Right cardiac atrium (tissue), 5 donors: Measurements from ENCODE around the gene CBLN1. TPM values are rescaled to one million over a fixed set of nuclear protein-coding genes. Genes with fewer than 3 reads are reported as not detected.

ENCODE experiments used
- ATAC-seq, 2 donors: fragments of 200-7000 bp; cut with Tn5 transposase; one replicate each; pipeline versions ENCODE4 v1.8.0 to v1.9.1; 2020; ENCODE audit warnings: moderate library complexity in 2 of 2, mild to moderate bottlenecking in 1 of 2
- DNase-seq, 3 donors: peaks; one replicate each; pipeline ENCODE4 v3.0.0-alpha.2; 2020
- H3K27ac ChIP-seq: one replicate; pipeline ENCODE4 v1.5.1; 2013; ENCODE audit warnings: mild to moderate bottlenecking, low read length, control low read depth, moderate library complexity
- H3K27me3 ChIP-seq: one replicate; pipeline ENCODE4 v1.6.1; 2013; ENCODE audit not compliant: control insufficient read depth, insufficient read depth
- H3K4me1 ChIP-seq: one replicate; pipeline ENCODE4 v1.6.1; 2013; ENCODE audit warnings: low read length; ENCODE audit not compliant: control insufficient read depth, insufficient read depth
- H3K4me3 ChIP-seq: one replicate; pipeline ENCODE4 v1.5.1; 2013; ENCODE audit warnings: low read length, control low read depth
- H3K9me3 ChIP-seq: one replicate; pipeline ENCODE4 v1.6.1; 2013; ENCODE audit warnings: low read length; ENCODE audit not compliant: control insufficient read depth
- WGBS: extraction: QIAGEN DNeasy Blood & Tissue Kit; methylation state at CpG from one replicate; pipeline ENCODE4 v1.1.7; 2013; 5-methylcytosine and 5-hydroxymethylcytosine counted together
- intact Hi-C, 4 donors: fragments of 100-400 bp; cut with DNase I; formaldehyde crosslinking; loops; one replicate each; pipeline versions ENCODE4 v1.11.0 to v1.14.0; 2022 to 2023
- polyA plus RNA-seq: library from polyadenylated mRNA; stranded (reverse); fragments of 200-250 nt; gene quantifications from one replicate; pipeline ENCODE4 v1.2.3, GENCODE V29; 2013
- total RNA-seq, 4 donors: library from RNA; stranded (reverse); fragmentation: NEBNext Ultra II Directional; extraction: Animal tissue kit (Norgen Biotek cat#: 25700); gene quantifications; one replicate each; pipeline ENCODE4 v1.2.1, GENCODE V29; 2021
- donor health status: healthy with polysubstance abuse.
- donor health status: DM: no; HTN: yes; CAD: no.
- donor health status: DM: no; HTN: no; CAD: no.
- donor health status: DM: no; HTN: yes; CAD: no; lungs with severe emphysema.
- donor health status: DM: yes; HTN: yes; CAD: no.

CBLN1 gene
- total and polyA plus RNA-seq, 5 donors: 0.88 to 5.0 (median 1.2) TPM

GRCh38 chr16:49287572-49287971 is 5.9 kb upstream of the CBLN1 start:
- Histone ChIP-seq H3K4me3 (no peak overlapping the region), H3K27me3 (peaks cover 7% of the 10 kb centered on the region), H3K4me1 (no peaks in the 10 kb centered on the region), H3K9me3 (peaks cover 2% of the 10 kb centered on the region), H3K27ac (no peak overlapping the region)
- intact Hi-C loops: no loop called here
- WGBS: 16% methylated on average over 3 of the region's 3 CpGs
- DNase-seq (no peak), ATAC-seq (no peak)

GRCh38 chr16:49284962-49285361 is 3.3 kb upstream of the CBLN1 start:
- DNase-seq (no peak), ATAC-seq (no peak)
- WGBS: 55% methylated on average over 4 of the region's 4 CpGs
- Histone ChIP-seq H3K4me3 (no peak overlapping the region), H3K27ac (no peak overlapping the region), H3K27me3 (peaks cover 7% of the 10 kb centered on the region), H3K4me1 (peaks cover 2% of the 10 kb centered on the region), H3K9me3 (peaks cover 2% of the 10 kb centered on the region)
- intact Hi-C loops: no loop called here

- DNase-seq (no peak), ATAC-seq (no peak)
- intact Hi-C loops: no loop called here
- Histone ChIP-seq H3K27ac (no peak overlapping the region), H3K4me3 (no peak overlapping the region), H3K9me3 (no peaks in the 10 kb centered on the region), H3K27me3 (peaks cover 5% of the 10 kb centered on the region), H3K4me1 (peaks cover 2% of the 10 kb centered on the region)
- 2% methylated on average over 25 of the region's 25 CpGs for WGBS
Observed at GRCh38 chr16:49283376-49284049, 1.9 kb upstream of the CBLN1 start.

DNA sequence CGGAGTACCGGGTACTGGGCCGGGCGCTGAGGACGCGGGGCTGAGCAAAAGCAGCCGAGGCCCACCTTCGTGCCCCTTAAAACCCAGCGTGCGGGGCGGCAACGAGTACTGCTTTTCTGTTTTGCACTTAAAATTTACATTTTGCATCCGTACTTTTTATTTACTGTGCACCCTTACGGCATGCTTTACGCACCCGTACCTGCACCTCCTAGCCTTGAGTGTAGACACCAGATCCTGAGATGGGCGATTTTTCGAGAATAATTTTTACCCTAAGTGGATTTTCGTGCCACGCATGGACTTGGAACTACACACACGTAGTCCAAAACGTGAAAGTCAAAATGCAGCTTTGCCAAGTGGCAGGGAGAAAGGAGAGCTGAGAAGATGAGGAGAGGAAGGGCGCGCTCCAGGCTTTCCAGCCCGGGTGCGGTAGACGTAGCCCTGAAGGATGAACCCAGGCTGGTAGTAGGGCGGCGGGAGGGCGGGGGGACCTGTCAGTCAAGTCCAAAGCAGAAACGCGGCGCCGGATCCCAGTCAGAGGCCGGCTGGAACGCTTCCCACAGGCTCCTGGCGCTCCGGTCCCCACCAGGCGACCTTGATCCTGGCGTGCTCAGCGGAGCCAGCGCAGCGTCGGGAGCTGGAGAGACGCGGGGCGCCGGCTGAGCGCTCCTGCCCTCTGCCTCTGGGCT is 1.2 kb upstream of the CBLN1 start:
- H3K27me3 ChIP-seq: peaks cover 3% of the 10 kb centered on the region

GRCh38 chr16:49281843-49282642 is 405 bp upstream of the CBLN1 start:
- peaks cover 2% of the 10 kb centered on the region for H3K27me3 ChIP-seq
- intact Hi-C loops: no loop called here
- ATAC-seq: peak; percentile 96 to 98
- H3K27ac ChIP-seq: no peak overlapping the region
- peak; percentile 84 to 94 (median 91) for DNase-seq
- H3K4me3 ChIP-seq: peak overlapping the region; percentile 48
- no peaks in the 10 kb centered on the region for H3K9me3 ChIP-seq
- peaks cover 2% of the 10 kb centered on the region for H3K4me1 ChIP-seq
- whole genome bisulfite sequencing: 2% methylated on average over 120 of the region's 124 CpGs

More for the DNA sequence above, 1.2 kb upstream of the CBLN1 start:
- 2% methylated on average over 49 of the region's 49 CpGs for WGBS
- Histone ChIP-seq H3K9me3 (no peaks in the 10 kb centered on the region), H3K4me1 (peaks cover 2% of the 10 kb centered on the region), H3K4me3 (peak overlapping the region; percentile 48), H3K27ac (no peak overlapping the region)
- ATAC-seq (no peak), DNase-seq (peak in 2 of 3 donors; percentile 55 to 69)
- intact Hi-C loops: no loop called here

DNA sequence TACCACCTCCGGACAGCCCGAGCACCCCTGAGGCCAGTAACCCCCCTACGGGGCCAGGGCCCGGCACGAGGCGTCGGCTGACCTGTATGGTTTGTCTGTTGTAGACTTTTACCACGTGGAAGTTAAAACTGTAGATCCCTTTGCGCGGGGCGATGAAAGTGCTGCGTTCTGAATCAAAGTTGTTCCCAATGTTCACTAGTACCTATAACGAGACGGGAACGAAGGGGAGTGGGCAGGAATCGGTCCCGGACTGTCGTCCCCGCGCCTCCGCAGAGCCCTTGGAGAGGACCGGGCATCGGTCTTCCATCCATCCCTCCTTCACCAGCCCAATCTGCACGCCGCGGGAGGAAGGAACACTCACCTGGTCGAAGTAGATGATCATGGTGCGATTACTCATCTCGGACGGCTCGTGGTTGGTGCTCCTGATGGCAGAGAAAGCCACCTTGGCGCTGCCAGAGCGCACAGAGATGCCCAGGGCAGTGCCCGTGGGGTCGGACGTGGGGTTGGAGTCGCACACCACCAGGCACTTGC is 732 bp downstream of the CBLN1 start:
- intact Hi-C loops: no loop called here
- H3K27me3 ChIP-seq: peaks cover 2% of the 10 kb centered on the region
- no peak overlapping the region for H3K4me3 ChIP-seq

GRCh38 chr16:49280105-49280741 is 1.4 kb downstream of the CBLN1 start:
- intact Hi-C loops: no loop called here
- peak in 2 of 3 donors; percentile 52 to 67 for DNase-seq
- Histone ChIP-seq H3K9me3 (no peaks in the 10 kb centered on the region), H3K4me1 (peaks cover 2% of the 10 kb centered on the region), H3K27me3 (peaks cover 2% of the 10 kb centered on the region), H3K27ac (no peak overlapping the region), H3K4me3 (no peak overlapping the region)
- under 1% methylated on average over 39 of the region's 39 CpGs for WGBS
- ATAC-seq: no peak

More for the DNA sequence above, 732 bp downstream of the CBLN1 start:
- no peak overlapping the region for H3K27ac ChIP-seq
- ATAC-seq (no peak), DNase-seq (no peak)
- 2% methylated on average over 37 of the region's 37 CpGs for WGBS
- H3K9me3 ChIP-seq: no peaks in the 10 kb centered on the region
- peaks cover 2% of the 10 kb centered on the region for H3K4me1 ChIP-seq

GRCh38 chr16:49278944-49279725 is 2.5 kb downstream of the CBLN1 start:
- intact Hi-C loops: no loop called here
- WGBS: 7% methylated on average over 29 of the region's 29 CpGs
- no peak for ATAC-seq
- DNase-seq: no peak
- peaks cover 2% of the 10 kb centered on the region for H3K4me1 ChIP-seq
- H3K27ac ChIP-seq: no peak overlapping the region
- H3K4me3 ChIP-seq: no peak overlapping the region
- no peaks in the 10 kb centered on the region for H3K27me3 ChIP-seq
- no peaks in the 10 kb centered on the region for H3K9me3 ChIP-seq

DNA sequence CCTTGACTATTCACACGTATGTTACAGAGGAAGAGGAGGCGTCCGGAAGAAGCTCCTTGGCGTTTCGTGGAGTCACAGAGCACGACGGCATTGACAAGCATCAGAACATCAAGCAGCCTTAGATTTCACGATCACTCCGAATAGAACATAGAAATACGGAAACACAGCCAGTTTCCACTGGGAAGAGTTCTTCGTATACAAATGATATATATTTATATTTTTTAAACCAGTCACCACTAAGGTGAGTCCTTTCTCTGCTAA is 3.1 kb downstream of the CBLN1 start:
- intact Hi-C loops: no loop called here
- peaks cover 2% of the 10 kb centered on the region for H3K4me1 ChIP-seq
- ATAC-seq (no peak), DNase-seq (no peak)
- 16% methylated on average over 11 of the region's 11 CpGs for WGBS
- no peak overlapping the region for H3K4me3 ChIP-seq
- no peaks in the 10 kb centered on the region for H3K9me3 ChIP-seq
- H3K27me3 ChIP-seq: no peaks in the 10 kb centered on the region
- H3K27ac ChIP-seq: no peak overlapping the region

- Histone ChIP-seq H3K4me3 (peak overlapping the region; percentile 8), H3K27me3 (no peaks in the 10 kb centered on the region), H3K9me3 (no peaks in the 10 kb centered on the region), H3K4me1 (peaks cover 2% of the 10 kb centered on the region), H3K27ac (no peak overlapping the region)
- ATAC-seq: no peak
- intact Hi-C loops: no loop called here
- WGBS: 8% methylated on average over 49 of the region's 49 CpGs
- DNase-seq: no peak
Observed at GRCh38 chr16:49277766-49278566, 3.7 kb downstream of the CBLN1 start.
